ENCODE measurements around the gene KCTD12. TPM values are rescaled to one million over a fixed set of nuclear protein-coding genes. Genes with fewer than 3 reads are reported as not detected.
"Not testable (repeated sequence)": the region's sequence is repeated elsewhere in the genome, so short reads cannot be mapped to it uniquely, and the experiment has no call there.

Gene KCTD12
- polyA plus RNA-seq, 1 donor (not counting 4 experiments of a cell fraction or from before 2014, with no cell fraction given), result 18.9 TPM

GRCh38 chr13:76921516-76921915, 35.3 kb upstream of the KCTD12 start:
- no peak overlapping the region for H2AFZ ChIP-seq (ENCODE audit: control insufficient read depth, low read length)
- no peak overlapping the region for H3K9ac ChIP-seq (ENCODE audit: control insufficient read depth, extremely low read depth, insufficient read depth, low read length)
- no peaks in the 10 kb centered on the region for H3K79me2 ChIP-seq (ENCODE audit: control insufficient read depth, insufficient read depth, low read length)
- H3K27ac ChIP-seq (ENCODE audit: control insufficient read depth, insufficient read depth, low read length), result no peak overlapping the region
- no peak overlapping the region for H3K4me3 ChIP-seq (ENCODE audit: control insufficient read depth in 2 of 3, extremely low read depth in 1 of 3, insufficient read depth in 2 of 3, low read depth in 1 of 3, low read length in 3 of 3)
- H3K4me2 ChIP-seq (ENCODE audit: control insufficient read depth, extremely low read depth, insufficient read depth, low read depth, low read length), result no peak overlapping the region
- no peak for DNase-seq (ENCODE audit: low read depth, low spot score)
- no peaks in the 10 kb centered on the region for H3K27me3 ChIP-seq (ENCODE audit: control insufficient read depth, extremely low read depth, insufficient read depth, low read length)
- no peak for FAIRE-seq
- no peaks in the 10 kb centered on the region for H3K9me3 ChIP-seq (ENCODE audit: control insufficient read depth, low read depth, low read length)
- peaks cover 3% of the 10 kb centered on the region for H3K4me1 ChIP-seq (ENCODE audit: control insufficient read depth, extremely low read depth, insufficient read depth, low read length)
- TF ChIP-seq CTCF (optimal IDR thresholded peaks at IDR 0.05 in 1 of 3, IDR thresholded peaks at IDR 0.05 in 1 of 3, conservative IDR thresholded peaks at IDR 0.05 in 1 of 3; ENCODE audit: extremely low read depth in 1 of 3, insufficient read depth in 2 of 3, low read length in 3 of 3) (no peak), EZH2 (IDR thresholded peaks at IDR 0.05; ENCODE audit: low read length) (no peak)
- no peaks in the 10 kb centered on the region for H3K9me1 ChIP-seq (ENCODE audit: control insufficient read depth, extremely low read depth, insufficient read depth, low read length)
- dilution Hi-C loops (cut with MboI; ENCODE audit: extremely low pct_ligation_motif_present, low sequenced_read_pairs), result no loop called here
- H4K20me1 ChIP-seq (ENCODE audit: control insufficient read depth, extremely low read depth, insufficient read depth, low read length), result no peaks in the 10 kb centered on the region
- no peaks in the 10 kb centered on the region for H3K36me3 ChIP-seq (ENCODE audit: control insufficient read depth in 2 of 2, extremely low read depth in 1 of 2, insufficient read depth in 2 of 2, low read length in 2 of 2)

- DNase-seq (ENCODE audit: low read depth, low spot score); H4K20me1 ChIP-seq (ENCODE audit: control insufficient read depth, extremely low read depth, insufficient read depth, low read length); H3K4me3 ChIP-seq (ENCODE audit: control insufficient read depth in 2 of 3, extremely low read depth in 1 of 3, insufficient read depth in 2 of 3, low read depth in 1 of 3, low read length in 3 of 3); H3K27ac ChIP-seq (ENCODE audit: control insufficient read depth, insufficient read depth, low read length); H3K79me2 ChIP-seq (ENCODE audit: control insufficient read depth, insufficient read depth, low read length); H3K9me3 ChIP-seq (ENCODE audit: control insufficient read depth, low read depth, low read length); H3K36me3 ChIP-seq (ENCODE audit: control insufficient read depth in 2 of 2, extremely low read depth in 1 of 2, insufficient read depth in 2 of 2, low read length in 2 of 2); FAIRE-seq; H3K4me1 ChIP-seq (ENCODE audit: control insufficient read depth, extremely low read depth, insufficient read depth, low read length); H3K9ac ChIP-seq (ENCODE audit: control insufficient read depth, extremely low read depth, insufficient read depth, low read length); H3K27me3 ChIP-seq (ENCODE audit: control insufficient read depth, extremely low read depth, insufficient read depth, low read length); H3K9me1 ChIP-seq (ENCODE audit: control insufficient read depth, extremely low read depth, insufficient read depth, low read length); dilution Hi-C loops (cut with MboI; ENCODE audit: extremely low pct_ligation_motif_present, low sequenced_read_pairs): not testable (repeated sequence)
- H2AFZ ChIP-seq (ENCODE audit: control insufficient read depth, low read length), result peak overlapping the region; percentile 54
- H3K4me2 ChIP-seq (ENCODE audit: control insufficient read depth, extremely low read depth, insufficient read depth, low read depth, low read length), result peak overlapping the region; percentile 37
Observed at GRCh38 chr13:76917755-76918481, 31.7 kb upstream of the KCTD12 start.

- H3K9me1 ChIP-seq (ENCODE audit: control insufficient read depth, extremely low read depth, insufficient read depth, low read length), result no peaks in the 10 kb centered on the region
- TF ChIP-seq EZH2 (IDR thresholded peaks at IDR 0.05; ENCODE audit: low read length), result no peak
- TF ChIP-seq CTCF (optimal IDR thresholded peaks at IDR 0.05 in 1 of 3, IDR thresholded peaks at IDR 0.05 in 1 of 3, conservative IDR thresholded peaks at IDR 0.05 in 1 of 3; ENCODE audit: extremely low read depth in 1 of 3, insufficient read depth in 2 of 3, low read length in 3 of 3), result no peak
- no peak overlapping the region for H3K9ac ChIP-seq (ENCODE audit: control insufficient read depth, extremely low read depth, insufficient read depth, low read length)
- FAIRE-seq (no peak), DNase-seq (ENCODE audit: low read depth, low spot score) (no peak)
- H2AFZ ChIP-seq (ENCODE audit: control insufficient read depth, low read length), result no peak overlapping the region
- no peaks in the 10 kb centered on the region for H4K20me1 ChIP-seq (ENCODE audit: control insufficient read depth, extremely low read depth, insufficient read depth, low read length)
- H3K27me3 ChIP-seq (ENCODE audit: control insufficient read depth, extremely low read depth, insufficient read depth, low read length), result no peaks in the 10 kb centered on the region
- no peak overlapping the region for H3K4me3 ChIP-seq (ENCODE audit: control insufficient read depth in 2 of 3, extremely low read depth in 1 of 3, insufficient read depth in 2 of 3, low read depth in 1 of 3, low read length in 3 of 3)
- no peak overlapping the region for H3K27ac ChIP-seq (ENCODE audit: control insufficient read depth, insufficient read depth, low read length)
- no peaks in the 10 kb centered on the region for H3K36me3 ChIP-seq (ENCODE audit: control insufficient read depth in 2 of 2, extremely low read depth in 1 of 2, insufficient read depth in 2 of 2, low read length in 2 of 2)
- H3K4me2 ChIP-seq (ENCODE audit: control insufficient read depth, extremely low read depth, insufficient read depth, low read depth, low read length), result no peak overlapping the region
- no peaks in the 10 kb centered on the region for H3K4me1 ChIP-seq (ENCODE audit: control insufficient read depth, extremely low read depth, insufficient read depth, low read length)
- dilution Hi-C loops (cut with MboI; ENCODE audit: extremely low pct_ligation_motif_present, low sequenced_read_pairs), result no loop called here
- no peaks in the 10 kb centered on the region for H3K79me2 ChIP-seq (ENCODE audit: control insufficient read depth, insufficient read depth, low read length)
- no peaks in the 10 kb centered on the region for H3K9me3 ChIP-seq (ENCODE audit: control insufficient read depth, low read depth, low read length)
Observed at GRCh38 chr13:76917095-76917494, 30.9 kb upstream of the KCTD12 start.
